Cardiac fibroblast (primary cell): ENCODE results near the gene CDHR3.

Experiments used
- DNase-seq, 2 donors: peaks; one replicate each; pipeline versions ENCODE4 v3.0.0 to v3.0.0-alpha.2; 2010; ENCODE audit warnings: low read depth in 2 of 2
- H3K4me3 ChIP-seq, 2 donors: replicated peaks in 1 of 2; 1 replicate in 1 of 2; 2 replicates in 1 of 2; pipeline ENCODE4 v1.5.1; 2011; ENCODE audit warnings: low read depth in 2 of 2, low read length in 2 of 2, mild to moderate bottlenecking in 2 of 2, moderate library complexity in 1 of 2
- CTCF ChIP-seq: IDR thresholded peaks from one replicate; pipeline ENCODE4 v1.5.1; 2011; ENCODE audit warnings: low read depth, mild to moderate bottlenecking, low read length, inconsistent platforms

The CDHR3 gene

GRCh38 chr7:106037489-106038176 is 74.6 kb downstream of the CDHR3 start:
- no peak for DNase-seq
- TF ChIP-seq CTCF = no peak
- no peak overlapping the region for H3K4me3 ChIP-seq

- no peak for DNase-seq
- no peak overlapping the region for H3K4me3 ChIP-seq
- no peak for TF ChIP-seq CTCF
Observed at GRCh38 chr7:106038289-106038688, 75.2 kb downstream of the CDHR3 start.

GRCh38 chr7:106038916-106039315 is 75.9 kb downstream of the CDHR3 start:
- TF ChIP-seq CTCF = no peak
- DNase-seq = no peak

GRCh38 chr7:106039486-106040060 is 76.5 kb downstream of the CDHR3 start:
- no peak for TF ChIP-seq CTCF
- H3K4me3 ChIP-seq = no peak overlapping the region
- peak; percentile 71 to 81 for DNase-seq

More at GRCh38 chr7:106038916-106039315, 75.9 kb downstream of the CDHR3 start:
- no peak overlapping the region for H3K4me3 ChIP-seq

- no peak overlapping the region for H3K4me3 ChIP-seq
- peak; percentile 80 for TF ChIP-seq CTCF
- DNase-seq = peak; percentile 36 to 49
Observed at GRCh38 chr7:106041140-106041717, 78.2 kb downstream of the CDHR3 start.

- no peak for TF ChIP-seq CTCF
- no peak overlapping the region for H3K4me3 ChIP-seq
- DNase-seq = peak in 1 of 2 donors; percentile 59
Observed at GRCh38 chr7:106042196-106042611, 79.1 kb downstream of the CDHR3 start.
